Measurements from ENCODE around the gene ITIH4. TPM values are rescaled to one million over a fixed set of nuclear protein-coding genes. Genes with fewer than 3 reads are reported as not detected.

ITIH4 gene
- total RNA-seq, 1 experiment from 2014 or later: 1.5 TPM

- intact Hi-C loops (cut with micrococcal nuclease; ENCODE audit: unreplicated experiment) (no loop called here), in situ Hi-C loops (cut with HindIII; ENCODE audit: low pct_unique_long_range_greater_than_20kb, low sequenced_read_pairs) (no loop called here)
- Histone ChIP-seq H3K9me3 (ENCODE audit: control insufficient read depth, insufficient read depth, low read depth, low read length) (no peaks in the 10 kb centered on the region), H3K4me3 (ENCODE audit: low read depth in 2 of 2, low read length in 2 of 2) (no peak overlapping the region), H3K36me3 (ENCODE audit: control insufficient read depth, insufficient read depth, low read length) (no peaks in the 10 kb centered on the region), H3K27me3 (ENCODE audit: control insufficient read depth, insufficient read depth, low read length) (no peaks in the 10 kb centered on the region), H3K4me1 (ENCODE audit: control insufficient read depth, insufficient read depth, low read length) (peaks cover 12% of the 10 kb centered on the region), H3K27ac (ENCODE audit: low read length) (no peak overlapping the region)
- POLR2A ChIA-PET: interaction anchor here (0.7 kb wide), 1 partner anchor 14 kb away, joined by 14 read pairs; no protein-coding TSS in a partner anchor
- DNase-seq (ENCODE audit: low read depth, low spot score): no peak
- BruUV-seq (replicated peaks): no TSS peak
- no peak for TF ChIP-seq SIN3A (IDR thresholded peaks at IDR 0.05; ENCODE audit: borderline replicate concordance, insufficient read depth, low read depth, low read length)
- TF ChIP-seq REST (IDR thresholded peaks at IDR 0.05; ENCODE audit: insufficient read depth in 1 of 2, low read depth in 2 of 2, low read length in 1 of 2): no peak
- no peak for TF ChIP-seq POLR2AphosphoS5 (IDR thresholded peaks at IDR 0.05; ENCODE audit: low read depth, low read length)
- TF ChIP-seq TCF7L2 (IDR thresholded peaks at IDR 0.05; ENCODE audit: low read depth, low read length): no peak
- no peak for ATAC-seq
- CTCF ChIA-PET: no interaction called here
Observed at GRCh38 chr3:52773361-52774065, 57.0 kb downstream of the ITIH4 start.

- BruUV-seq (replicated peaks): no TSS peak
- H3K27me3 ChIP-seq (ENCODE audit: control insufficient read depth, insufficient read depth, low read length): no peaks in the 10 kb centered on the region
- ChIA-PET CTCF (no interaction called here), POLR2A (interaction anchor here (0.7 kb wide), 1 partner anchor 66 kb away, joined by 9 read pairs; the partner anchor contains the start of gene SPCS1)
- in situ Hi-C loops (cut with HindIII; ENCODE audit: low pct_unique_long_range_greater_than_20kb, low sequenced_read_pairs) (no loop called here), intact Hi-C loops (cut with micrococcal nuclease; ENCODE audit: unreplicated experiment) (no loop called here)
- H3K4me1 ChIP-seq (ENCODE audit: control insufficient read depth, insufficient read depth, low read length): peaks cover 12% of the 10 kb centered on the region
- peak overlapping the region in 1 of 2 experiments; percentile 84; a peak in 2 of 4 replicates for H3K4me3 ChIP-seq (ENCODE audit: low read depth in 2 of 2, low read length in 2 of 2)
- ATAC-seq (no peak), DNase-seq (ENCODE audit: low read depth, low spot score) (no peak)
- H3K36me3 ChIP-seq (ENCODE audit: control insufficient read depth, insufficient read depth, low read length): no peaks in the 10 kb centered on the region
- no peak for TF ChIP-seq TCF7L2 (IDR thresholded peaks at IDR 0.05; ENCODE audit: low read depth, low read length)
- H3K27ac ChIP-seq (ENCODE audit: low read length): peak overlapping the region; percentile 94
- no peaks in the 10 kb centered on the region for H3K9me3 ChIP-seq (ENCODE audit: control insufficient read depth, insufficient read depth, low read depth, low read length)
Observed at GRCh38 chr3:52771702-52772101, 58.8 kb downstream of the ITIH4 start.

GRCh38 chr3:52771334-52771681 lies 59.2 kb downstream of the ITIH4 start:
- TF ChIP-seq REST (IDR thresholded peaks at IDR 0.05; ENCODE audit: insufficient read depth in 1 of 2, low read depth in 2 of 2, low read length in 1 of 2): no peak
- no peak for TF ChIP-seq POLR2AphosphoS5 (IDR thresholded peaks at IDR 0.05; ENCODE audit: low read depth, low read length)
- no peak for TF ChIP-seq CTCF (IDR thresholded peaks at IDR 0.05)
- TF ChIP-seq SIN3A (IDR thresholded peaks at IDR 0.05; ENCODE audit: borderline replicate concordance, insufficient read depth, low read depth, low read length): no peak
- peak overlapping the region; percentile 94 for H3K27ac ChIP-seq (ENCODE audit: low read length)
- intact Hi-C loops (cut with micrococcal nuclease; ENCODE audit: unreplicated experiment) (no loop called here), in situ Hi-C loops (cut with HindIII; ENCODE audit: low pct_unique_long_range_greater_than_20kb, low sequenced_read_pairs) (no loop called here)
- CTCF ChIA-PET: no interaction called here
- H3K36me3 ChIP-seq (ENCODE audit: control insufficient read depth, insufficient read depth, low read length): peaks cover under 1% of the 10 kb centered on the region; the same call in 1 of the 2 replicates
- no peaks in the 10 kb centered on the region for H3K9me3 ChIP-seq (ENCODE audit: control insufficient read depth, insufficient read depth, low read depth, low read length)
- POLR2A ChIA-PET: interaction anchor here (0.7 kb wide), 1 partner anchor 65 kb away, joined by 9 read pairs; the partner anchor contains the start of gene SPCS1
- H3K27me3 ChIP-seq (ENCODE audit: control insufficient read depth, insufficient read depth, low read length): no peaks in the 10 kb centered on the region
- peak; percentile 18; the same call in 1 of the 2 replicates for ATAC-seq
- H3K4me3 ChIP-seq (ENCODE audit: low read depth in 2 of 2, low read length in 2 of 2): peak overlapping the region; percentile 62 to 84
- peaks cover 12% of the 10 kb centered on the region for H3K4me1 ChIP-seq (ENCODE audit: control insufficient read depth, insufficient read depth, low read length)
- no peak for DNase-seq (ENCODE audit: low read depth, low spot score)
- no TSS peak for BruUV-seq (replicated peaks)
